Activated CD4-positive, alpha-beta T cell treated with anti-CD3 and anti-CD28 coated beads for 48 hours (primary cell): ENCODE results near the gene CD300LF.

Source experiments
- DNase-seq: peaks from one replicate; pipeline ENCODE4 v3.0.0-alpha.2; 2020

CD300LF gene

GRCh38 chr17:74712756-74713155, at the start of gene CD300LF:
CD300LF (minus strand) TSS chr17:74712923; CDS start chr17:74712866, 57 bp downstream.
- no peak for DNase-seq

- DNase-seq: no peak
These were observed 49.2 kb upstream of the CD300LF start for GRCh38 chr17:74761931-74762330.

GRCh38 chr17:74761419-74761818, 48.7 kb upstream of the CD300LF start:
- DNase-seq: no peak

- no peak for DNase-seq
These were observed 47.8 kb upstream of the CD300LF start for GRCh38 chr17:74760404-74761105.

GRCh38 chr17:74759941-74760340, 47.2 kb upstream of the CD300LF start:
- DNase-seq: no peak

- DNase-seq: peak; percentile 58
These were observed 46.6 kb upstream of the CD300LF start for GRCh38 chr17:74759243-74759801.

- no peak for DNase-seq
These were observed 46.1 kb upstream of the CD300LF start for GRCh38 chr17:74758848-74759168.

GRCh38 chr17:74757931-74758847, 45.5 kb upstream of the CD300LF start:
- DNase-seq: no peak

GRCh38 chr17:74757502-74757901, 44.8 kb upstream of the CD300LF start:
- no peak for DNase-seq

- DNase-seq: no peak
These were observed 44.2 kb upstream of the CD300LF start for GRCh38 chr17:74756891-74757290.

GRCh38 chr17:74755533-74755932, 42.8 kb upstream of the CD300LF start:
- DNase-seq: no peak

GRCh38 chr17:74754832-74755231, 42.1 kb upstream of the CD300LF start:
- DNase-seq: no peak

- no peak for DNase-seq
These were observed 40.2 kb upstream of the CD300LF start for GRCh38 chr17:74752822-74753401.

- no peak for DNase-seq
These were observed 39.7 kb upstream of the CD300LF start for GRCh38 chr17:74752415-74752814.

- peak; percentile 45 for DNase-seq
These were observed 37.8 kb upstream of the CD300LF start for GRCh38 chr17:74750327-74751069.

GRCh38 chr17:74750039-74750326, 37.3 kb upstream of the CD300LF start:
- no peak for DNase-seq

- DNase-seq: peak; percentile 70
These were observed 36.7 kb upstream of the CD300LF start for GRCh38 chr17:74749279-74750038.

GRCh38 chr17:74748529-74749278, 36.0 kb upstream of the CD300LF start, which contains the start of gene NHERF1:
NHERF1 (plus strand) TSS chr17:74748628; CDS start chr17:74748847, 219 bp downstream.
- peak; percentile 95 for DNase-seq

- DNase-seq: no peak
These were observed 35.5 kb upstream of the CD300LF start for GRCh38 chr17:74748279-74748528.

GRCh38 chr17:74746922-74747321, 34.2 kb upstream of the CD300LF start:
- DNase-seq: no peak

GRCh38 chr17:74746376-74746775, 33.7 kb upstream of the CD300LF start:
- no peak for DNase-seq
